Fibroblast of mammary gland (primary cell): ENCODE data around the gene GPRC5D.

ENCODE experiments used
- DNase-seq: peaks from one replicate; pipeline ENCODE4 v3.0.0-alpha.2; 2010; ENCODE audit warnings: low read depth
- H3K4me3 ChIP-seq: 2 replicates; pipeline ENCODE4 v1.5.1; 2011; ENCODE audit warnings: low read depth, mild to moderate bottlenecking, low read length, moderate library complexity; ENCODE audit not compliant: control insufficient read depth
- TF ChIP-seq, protein P1 (sequence below): conservative IDR thresholded peaks from 2 replicates; pipeline ENCODE4 v1.5.1; 2011; ENCODE audit warnings: low read depth, low read length, inconsistent platforms; ENCODE audit not compliant: control insufficient read depth, insufficient read depth

Gene GPRC5D

DNA sequence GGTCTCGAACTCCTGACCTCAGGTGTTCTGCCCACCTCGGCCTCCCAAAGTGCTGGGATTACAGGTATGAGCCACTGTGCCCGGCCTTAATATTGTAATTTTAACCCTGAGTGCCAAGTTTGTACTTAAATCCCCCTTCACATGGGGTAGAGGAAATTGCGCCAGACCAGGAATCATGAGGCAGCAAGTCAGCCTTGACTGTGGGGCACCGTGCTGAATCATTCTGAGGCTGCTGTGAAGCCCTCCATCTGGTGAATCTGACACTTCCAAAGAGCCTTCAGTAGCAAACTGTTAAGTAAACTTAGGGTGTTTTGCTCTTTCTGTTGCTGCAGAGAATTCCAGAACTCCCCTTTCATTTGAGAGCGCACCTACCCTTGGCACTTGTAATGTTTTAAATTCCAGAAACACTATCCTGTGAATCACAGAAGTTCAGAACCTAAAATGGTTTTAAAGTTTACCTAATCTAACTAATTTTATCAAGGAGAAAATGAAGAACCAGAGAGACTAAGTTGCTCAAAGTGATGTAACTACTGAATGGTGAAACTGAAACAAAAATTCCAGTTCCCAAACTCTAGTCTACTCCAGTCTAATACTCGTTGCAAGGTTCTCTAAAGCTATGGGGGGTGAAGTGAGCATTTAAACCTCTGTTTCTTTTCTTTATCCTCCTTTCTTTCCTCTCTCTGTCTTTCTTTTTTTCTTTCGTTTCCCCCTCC, 40.6 kb upstream of the GPRC5D start:
- H3K4me3 ChIP-seq: no peak overlapping the region
- TF ChIP-seq, protein P1, sequence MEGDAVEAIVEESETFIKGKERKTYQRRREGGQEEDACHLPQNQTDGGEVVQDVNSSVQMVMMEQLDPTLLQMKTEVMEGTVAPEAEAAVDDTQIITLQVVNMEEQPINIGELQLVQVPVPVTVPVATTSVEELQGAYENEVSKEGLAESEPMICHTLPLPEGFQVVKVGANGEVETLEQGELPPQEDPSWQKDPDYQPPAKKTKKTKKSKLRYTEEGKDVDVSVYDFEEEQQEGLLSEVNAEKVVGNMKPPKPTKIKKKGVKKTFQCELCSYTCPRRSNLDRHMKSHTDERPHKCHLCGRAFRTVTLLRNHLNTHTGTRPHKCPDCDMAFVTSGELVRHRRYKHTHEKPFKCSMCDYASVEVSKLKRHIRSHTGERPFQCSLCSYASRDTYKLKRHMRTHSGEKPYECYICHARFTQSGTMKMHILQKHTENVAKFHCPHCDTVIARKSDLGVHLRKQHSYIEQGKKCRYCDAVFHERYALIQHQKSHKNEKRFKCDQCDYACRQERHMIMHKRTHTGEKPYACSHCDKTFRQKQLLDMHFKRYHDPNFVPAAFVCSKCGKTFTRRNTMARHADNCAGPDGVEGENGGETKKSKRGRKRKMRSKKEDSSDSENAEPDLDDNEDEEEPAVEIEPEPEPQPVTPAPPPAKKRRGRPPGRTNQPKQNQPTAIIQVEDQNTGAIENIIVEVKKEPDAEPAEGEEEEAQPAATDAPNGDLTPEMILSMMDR: no peak
- DNase-seq: peak; percentile 94

- H3K4me3 ChIP-seq: no peak overlapping the region
- DNase-seq: no peak
- TF ChIP-seq, protein P1: no peak
Observed at GRCh38 chr12:12990700-12991468, 38.9 kb upstream of the GPRC5D start.

DNA sequence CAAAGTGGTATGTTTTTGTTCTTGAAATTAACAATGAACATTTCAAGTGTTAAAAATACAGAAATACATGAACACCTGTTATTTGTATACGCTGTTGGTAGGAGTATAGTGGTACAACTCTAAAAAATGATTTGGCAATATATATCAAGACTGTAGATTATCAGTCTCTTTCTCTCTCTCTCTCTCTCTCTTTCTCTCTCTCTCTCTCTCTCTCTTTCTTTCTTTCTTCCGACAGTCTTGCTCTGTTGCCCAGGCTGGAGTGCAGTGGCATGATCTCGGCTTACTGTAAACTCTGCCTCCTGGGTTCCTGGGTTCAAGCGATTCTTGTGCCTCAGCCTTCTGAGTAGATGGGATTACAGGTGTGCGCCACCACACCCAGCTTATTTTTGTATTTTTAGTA, 35.5 kb upstream of the GPRC5D start:
- TF ChIP-seq, protein P1: no peak
- no peak overlapping the region for H3K4me3 ChIP-seq
- DNase-seq: no peak

DNA sequence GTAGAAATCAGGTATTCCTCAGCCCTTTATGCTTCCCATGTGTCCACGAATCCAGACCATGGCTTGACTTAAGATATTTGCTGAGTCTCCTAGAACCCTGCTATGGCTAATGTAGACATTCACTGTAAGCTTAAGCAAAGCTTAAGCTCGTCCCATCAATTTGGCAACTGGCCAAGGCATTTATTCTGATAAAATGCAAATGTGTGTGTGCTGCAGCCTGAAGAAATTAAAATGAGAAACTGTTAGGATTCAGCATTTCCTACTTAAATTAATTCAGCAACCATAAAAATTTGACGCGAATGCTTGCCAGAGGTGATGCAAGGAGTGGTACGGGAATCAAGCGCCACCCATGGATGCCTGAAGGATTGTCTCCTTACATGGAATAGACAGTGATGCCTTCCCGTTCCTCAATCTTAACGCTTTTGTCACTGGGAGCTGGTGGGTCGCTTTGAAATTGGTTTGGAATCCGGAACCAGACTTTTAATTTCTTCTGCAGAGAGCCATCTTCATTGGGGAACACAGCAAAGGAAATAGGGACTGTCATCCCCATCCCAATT, 34.9 kb upstream of the GPRC5D start:
- no peak overlapping the region for H3K4me3 ChIP-seq
- TF ChIP-seq, protein P1: no peak
- no peak for DNase-seq

GRCh38 chr12:12985817-12986408, 33.9 kb upstream of the GPRC5D start:
- peak; percentile 40 for DNase-seq
- TF ChIP-seq, protein P1: peak; percentile 59
- no peak overlapping the region for H3K4me3 ChIP-seq

DNA sequence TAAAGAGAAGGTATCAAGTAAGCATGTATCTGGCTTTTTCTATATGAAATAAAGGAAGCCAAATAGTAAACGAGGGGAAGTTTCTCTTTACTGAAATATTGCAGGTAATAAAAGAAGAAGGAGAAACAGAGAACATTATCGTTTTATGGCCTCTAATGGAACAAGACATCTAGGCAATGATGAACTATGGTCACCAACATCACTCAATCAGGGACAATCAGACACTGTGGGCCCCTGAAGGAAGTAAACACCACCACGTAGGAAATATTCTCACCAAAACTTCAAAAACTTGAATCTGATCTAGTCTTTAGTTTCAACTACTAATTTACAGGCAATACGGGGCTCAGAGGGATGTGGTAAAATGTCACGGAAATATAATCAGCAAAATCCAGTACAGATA, 32.2 kb upstream of the GPRC5D start:
- TF ChIP-seq, protein P1: no peak
- DNase-seq: no peak
- H3K4me3 ChIP-seq: no peak overlapping the region
